ENCODE results near the gene TH.
A peak's percentile ranks its signal among the peaks of the same experiment; 100 is the strongest.

DNA sequence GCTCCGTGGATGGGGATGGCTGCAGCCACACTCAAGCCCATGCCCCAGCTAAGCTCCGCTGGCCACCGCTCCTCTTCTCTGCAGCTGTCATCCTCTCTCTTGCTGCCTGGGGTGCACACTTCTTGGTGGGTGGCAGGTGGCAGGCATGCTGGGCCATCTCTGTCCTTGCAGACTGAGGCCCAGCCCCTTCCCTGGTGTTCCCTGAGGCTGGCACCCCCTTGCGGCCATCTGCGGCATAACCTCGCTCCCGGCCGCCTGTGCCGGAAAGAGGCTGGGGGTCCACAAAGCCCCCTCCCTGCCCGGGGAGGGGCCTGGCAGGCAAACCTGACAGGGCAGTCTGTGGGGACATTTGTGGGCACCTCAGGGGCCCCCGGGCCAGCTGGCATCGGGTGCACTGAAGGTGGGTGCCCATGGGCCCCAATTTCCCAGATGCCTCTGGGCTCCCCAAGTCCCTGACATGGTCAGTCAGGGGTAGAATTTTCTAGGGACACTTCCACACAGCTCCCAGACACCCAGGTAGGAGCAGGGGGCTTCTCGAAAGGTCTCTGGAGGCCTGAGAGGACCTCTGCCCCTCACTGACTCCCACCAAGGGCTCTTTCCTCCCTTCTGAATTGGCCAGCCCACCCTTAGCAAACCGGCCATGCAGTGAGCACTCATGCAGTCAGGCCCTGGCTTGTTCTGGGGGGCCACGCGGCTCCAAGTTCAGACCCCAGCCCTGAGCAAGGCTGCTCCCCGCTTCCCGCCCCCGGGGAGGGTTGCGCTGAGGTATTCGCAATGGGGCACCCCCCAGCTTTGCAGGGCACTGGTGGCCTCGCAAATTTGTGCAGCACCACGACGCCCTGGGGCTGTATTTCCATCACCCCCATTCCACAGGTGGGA, 23.5 kb upstream of the TH start:
- TF ChIP-seq MYC (IDR thresholded peaks at IDR 0.05; ENCODE audit: low read depth, low read length) (no peak), CTCF (IDR thresholded peaks at IDR 0.05; ENCODE audit: low read depth, low read length) (peak; percentile 83), POLR2A (IDR thresholded peaks at IDR 0.05; ENCODE audit: extremely low read depth, insufficient read length) (no peak)

Measured in NB4 (cell line).